CD14-positive monocyte (primary cell): ENCODE measurements around the gene PADI1. TPM values are rescaled to one million over a fixed set of nuclear protein-coding genes. Genes with fewer than 3 reads are reported as not detected.

Experiments
- DNase-seq, 3 donors: peaks; one replicate each; pipeline ENCODE4 v3.0.0-alpha.2; 2011 to 2022
- H2AFZ ChIP-seq: 2 replicates; pipeline ENCODE4 v1.6.0; 2012; ENCODE audit warnings: mild to moderate bottlenecking, low read depth, low read length, inconsistent platforms; ENCODE audit not compliant: insufficient read depth, poor library complexity, severe bottlenecking
- H3K27ac ChIP-seq, 2 donors: 1 replicate in 1 of 2; 2 replicates in 1 of 2; pipeline ENCODE4 v1.5.1; 2012 to 2013; ENCODE audit warnings: low read length in 2 of 2, control low read depth in 1 of 2, inconsistent platforms in 1 of 2, low read depth in 1 of 2, mild to moderate bottlenecking in 1 of 2
- H3K27me3 ChIP-seq, 2 donors: one replicate each; pipeline versions ENCODE4 v1.6.0 to v1.6.1; 2011 to 2013; ENCODE audit warnings: low read length in 2 of 2; ENCODE audit not compliant: control insufficient read depth in 2 of 2, insufficient read depth in 2 of 2
- H3K36me3 ChIP-seq, 2 donors: replicated peaks in 1 of 2; 1 replicate in 1 of 2; 2 replicates in 1 of 2; pipeline versions ENCODE4 v1.5.1 to v1.6.1; 2012 to 2013; ENCODE audit warnings: low read length in 2 of 2, control low read depth in 1 of 2, inconsistent platforms in 1 of 2, mild to moderate bottlenecking in 1 of 2; ENCODE audit not compliant: insufficient read depth in 2 of 2, control insufficient read depth in 1 of 2
- H3K4me1 ChIP-seq, 2 donors: 1 replicate in 1 of 2; 2 replicates in 1 of 2; pipeline versions ENCODE4 v1.5.1 to v1.6.1; 2012 to 2013; ENCODE audit warnings: low read length in 2 of 2, control low read depth in 1 of 2, inconsistent platforms in 1 of 2, mild to moderate bottlenecking in 1 of 2, moderate library complexity in 1 of 2; ENCODE audit not compliant: insufficient read depth in 2 of 2, control insufficient read depth in 1 of 2
- H3K4me2 ChIP-seq: replicated peaks from 2 replicates; pipeline ENCODE3; 2012; ENCODE audit warnings: low read length, moderate library complexity, mild to moderate bottlenecking; ENCODE audit not compliant: poor library complexity, severe bottlenecking; ENCODE audit errors: extremely low read depth
- H3K4me3 ChIP-seq, 3 experiments: fragments of 200-600 bp in 1 of 3; sonication (generic) in 1 of 3; replicated peaks in 1 of 3; 1 replicate in 2 of 3; 2 replicates in 1 of 3; pipeline ENCODE4 v1.5.1; 2011 to 2013; ENCODE audit warnings: low read length in 3 of 3, mild to moderate bottlenecking in 3 of 3, control low read depth in 2 of 3, low read depth in 2 of 3, inconsistent platforms in 1 of 3, moderate library complexity in 1 of 3
- H3K79me2 ChIP-seq: 2 replicates; pipeline ENCODE4 v1.6.0; 2012; ENCODE audit warnings: mild to moderate bottlenecking, control low read depth, inconsistent platforms, low read length, moderate library complexity; ENCODE audit not compliant: insufficient read depth
- H3K9ac ChIP-seq: 2 replicates; pipeline ENCODE4 v1.6.0; 2017; ENCODE audit warnings: low read length, mild to moderate bottlenecking; ENCODE audit not compliant: insufficient read depth, poor library complexity, severe bottlenecking
- H3K9me3 ChIP-seq, 2 donors: replicated peaks in 1 of 2; 1 replicate in 1 of 2; 2 replicates in 1 of 2; pipeline versions ENCODE4 v1.5.1 to v1.6.1; 2012 to 2013; ENCODE audit warnings: low read length in 2 of 2, control low read depth in 1 of 2; ENCODE audit not compliant: control insufficient read depth in 1 of 2, insufficient read depth in 1 of 2
- H4K20me1 ChIP-seq: 2 replicates; pipeline ENCODE4 v1.6.0; 2012; ENCODE audit warnings: mild to moderate bottlenecking, low read length, control low read depth, moderate library complexity; ENCODE audit not compliant: insufficient read depth
- H3K27ac Mint-ChIP-seq, 7 donors: one replicate each; pipeline ENCODE4 v1.8.0; 2020; ENCODE audit warnings: mild to moderate bottlenecking in 7 of 7, mixed read lengths in 7 of 7, moderate library complexity in 6 of 7, inconsistent platforms in 2 of 7
- H3K27me3 Mint-ChIP-seq, 3 donors: one replicate each; pipeline ENCODE4 v1.8.0; 2021 to 2022; ENCODE audit warnings: low read depth in 3 of 3, mild to moderate bottlenecking in 3 of 3, mixed read lengths in 3 of 3, moderate library complexity in 3 of 3, inconsistent platforms in 1 of 3
- H3K36me3 Mint-ChIP-seq, 2 donors: one replicate each; pipeline ENCODE4 v1.8.0; 2020; ENCODE audit warnings: mixed read lengths in 2 of 2, inconsistent platforms in 1 of 2, mild to moderate bottlenecking in 1 of 2
- H3K4me1 Mint-ChIP-seq: one replicate; pipeline ENCODE4 v1.8.0; 2020; ENCODE audit warnings: mild to moderate bottlenecking, mixed read lengths
- H3K4me3 Mint-ChIP-seq, 2 donors: one replicate each; pipeline ENCODE4 v1.8.0; 2020; ENCODE audit warnings: mild to moderate bottlenecking in 2 of 2, mixed read lengths in 2 of 2, moderate library complexity in 1 of 2
- H3K9me3 Mint-ChIP-seq, 7 donors: one replicate each; pipeline ENCODE4 v1.8.0; 2020 to 2022; ENCODE audit warnings: mixed read lengths in 7 of 7, mild to moderate bottlenecking in 6 of 7, moderate library complexity in 6 of 7, inconsistent platforms in 2 of 7
- WGBS: methylation state at CpG from one replicate; pipeline ENCODE4 v1.1.5; 2013; ENCODE audit warnings: missing lambda C conversion rate; ENCODE audit not compliant: insufficient coverage; 5-methylcytosine and 5-hydroxymethylcytosine counted together
- intact Hi-C, 2 donors: fragments of 100-400 bp; cut with micrococcal nuclease; formaldehyde crosslinking; loops; one replicate each; pipeline versions ENCODE4 v1.15.0 to v1.15.1; 2023
- polyA plus RNA-seq, 3 donors: library from polyadenylated mRNA; depleted of rRNA in 1 of 3; unstranded in 2 of 3; stranded (reverse) in 1 of 3; fragments of 300-500 nt in 2 of 3; fragments of >200 nt in 1 of 3; fragmentation: Illumina TruSeq in 2 of 3; gene quantifications; 1 replicate in 2 of 3; 2 replicates in 1 of 3; pipeline ENCODE4 v1.2.3, GENCODE V29; 2012 to 2021
- TF ChIP-seq, protein P1 (sequence below): fragments of 200-600 bp; IDR thresholded peaks from one replicate; pipeline ENCODE4 v1.8.0; 2022; ENCODE audit warnings: antibody characterized with exemption, mild to moderate bottlenecking

Gene PADI1
- polyA plus RNA-seq, 3 donors: not detected

GRCh38 chr1:17158961-17159360, 46.0 kb upstream of the PADI1 start:
- H3K4me1 Mint-ChIP-seq: peaks cover 7% of the 10 kb centered on the region
- H3K9me3 Mint-ChIP-seq: peaks cover 23 to 40% (median 33%) of the 10 kb centered on the region in 7 donors
- DNase-seq: no peak
- Histone ChIP-seq H3K9ac (no peak overlapping the region), H3K4me2 (no peak overlapping the region), H3K27me3 (no peaks in the 10 kb centered on the region), H3K4me1 (peaks cover 4 to 7% of the 10 kb centered on the region in 2 donors), H3K27ac (no peak overlapping the region), H4K20me1 (no peaks in the 10 kb centered on the region), H3K36me3 (no peaks in the 10 kb centered on the region), H3K79me2 (no peaks in the 10 kb centered on the region), H3K4me3 (no peak overlapping the region), H2AFZ (no peak overlapping the region), H3K9me3 (peaks cover 18 to 27% of the 10 kb centered on the region in 2 donors)
- TF ChIP-seq, protein P1, sequence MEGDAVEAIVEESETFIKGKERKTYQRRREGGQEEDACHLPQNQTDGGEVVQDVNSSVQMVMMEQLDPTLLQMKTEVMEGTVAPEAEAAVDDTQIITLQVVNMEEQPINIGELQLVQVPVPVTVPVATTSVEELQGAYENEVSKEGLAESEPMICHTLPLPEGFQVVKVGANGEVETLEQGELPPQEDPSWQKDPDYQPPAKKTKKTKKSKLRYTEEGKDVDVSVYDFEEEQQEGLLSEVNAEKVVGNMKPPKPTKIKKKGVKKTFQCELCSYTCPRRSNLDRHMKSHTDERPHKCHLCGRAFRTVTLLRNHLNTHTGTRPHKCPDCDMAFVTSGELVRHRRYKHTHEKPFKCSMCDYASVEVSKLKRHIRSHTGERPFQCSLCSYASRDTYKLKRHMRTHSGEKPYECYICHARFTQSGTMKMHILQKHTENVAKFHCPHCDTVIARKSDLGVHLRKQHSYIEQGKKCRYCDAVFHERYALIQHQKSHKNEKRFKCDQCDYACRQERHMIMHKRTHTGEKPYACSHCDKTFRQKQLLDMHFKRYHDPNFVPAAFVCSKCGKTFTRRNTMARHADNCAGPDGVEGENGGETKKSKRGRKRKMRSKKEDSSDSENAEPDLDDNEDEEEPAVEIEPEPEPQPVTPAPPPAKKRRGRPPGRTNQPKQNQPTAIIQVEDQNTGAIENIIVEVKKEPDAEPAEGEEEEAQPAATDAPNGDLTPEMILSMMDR: no peak
- H3K36me3 Mint-ChIP-seq: peaks cover 0 to 3% of the 10 kb centered on the region in 2 donors
- WGBS: no CpG with 5 or more reads among the region's 2 CpGs
- H3K27ac Mint-ChIP-seq: peak overlapping the region in 2 of 7 donors; percentile 51 to 55
- no peak overlapping the region for H3K4me3 Mint-ChIP-seq
- peaks cover 1 to 5% (median 2%) of the 10 kb centered on the region in 3 donors for H3K27me3 Mint-ChIP-seq
- intact Hi-C loops: no loop called here

- DNase-seq: peak; percentile 44 to 64 (median 51)
- intact Hi-C loops: no loop called here
- H3K4me1 Mint-ChIP-seq: peaks cover 7% of the 10 kb centered on the region
- no peaks in the 10 kb centered on the region for H3K27me3 ChIP-seq
- H3K36me3 Mint-ChIP-seq: no peaks in the 10 kb centered on the region
- H3K9me3 ChIP-seq: peaks cover 0 to 5% of the 10 kb centered on the region in 2 donors
- no peaks in the 10 kb centered on the region for H4K20me1 ChIP-seq
- H3K9ac ChIP-seq: no peak overlapping the region
- H3K27me3 Mint-ChIP-seq: peaks cover 4 to 8% (median 4%) of the 10 kb centered on the region in 3 donors
- 60% methylated on average over 2 of the region's 3 CpGs for WGBS
- H3K27ac Mint-ChIP-seq: peak overlapping the region; percentile 55 to 87 (median 71)
- peak overlapping the region; percentile 61 for H2AFZ ChIP-seq
- H3K4me2 ChIP-seq: peak overlapping the region; percentile 54
- H3K4me1 ChIP-seq: peaks cover 4 to 7% of the 10 kb centered on the region in 2 donors
- peak overlapping the region in 1 of 2 donors; percentile 78 for H3K27ac ChIP-seq
- TF ChIP-seq, protein P1: no peak
- peaks cover 6 to 20% (median 12%) of the 10 kb centered on the region in 7 donors for H3K9me3 Mint-ChIP-seq
- H3K79me2 ChIP-seq: no peaks in the 10 kb centered on the region
- H3K36me3 ChIP-seq: no peaks in the 10 kb centered on the region
- no peak overlapping the region for H3K4me3 ChIP-seq
- H3K4me3 Mint-ChIP-seq: peak overlapping the region in 1 of 2 donors; percentile 37
Measured at GRCh38 chr1:17161137-17161740, 43.7 kb upstream of the PADI1 start.
